Endothelial cell of umbilical vein (primary cell): ENCODE data around the gene ROBO2.

ENCODE experiments used
- CTCF ChIP-seq, 2 donors: IDR thresholded peaks; 1 replicate in 1 of 2; 2 replicates in 1 of 2; pipeline ENCODE4 v1.5.1; 2011; ENCODE audit warnings: low read length in 2 of 2, mild to moderate bottlenecking in 2 of 2, moderate library complexity in 2 of 2, control low read depth in 1 of 2, inconsistent platforms in 1 of 2, low read depth in 1 of 2; ENCODE audit not compliant: insufficient read depth in 1 of 2; ENCODE audit errors: extremely low read depth in 1 of 2
- EZH2 ChIP-seq: IDR thresholded peaks from 2 replicates; pipeline ENCODE4 v1.6.1; 2012; ENCODE audit warnings: borderline replicate concordance, low read depth, mild to moderate bottlenecking, moderate library complexity, low read length, inconsistent platforms; ENCODE audit not compliant: severe bottlenecking
- GATA2 ChIP-seq: IDR thresholded peaks from 2 replicates; pipeline ENCODE4 v1.7.0; 2011; ENCODE audit warnings: low read depth, mild to moderate bottlenecking, moderate library complexity, mixed read lengths, low read length; ENCODE audit not compliant: insufficient read length, insufficient read depth
- JUN ChIP-seq: IDR thresholded peaks from 2 replicates; pipeline ENCODE4 v1.6.1; 2011; ENCODE audit warnings: borderline replicate concordance, low read depth; ENCODE audit not compliant: insufficient read length, insufficient read depth
- MAX ChIP-seq: IDR thresholded peaks from 2 replicates; pipeline ENCODE4 v1.6.1; 2011; ENCODE audit not compliant: insufficient read depth, insufficient read length
- POLR2A ChIP-seq: IDR thresholded peaks from 2 replicates; pipeline ENCODE4 v1.6.1; 2012; ENCODE audit warnings: low read depth, mild to moderate bottlenecking, control low read depth, low read length
- POLR2AphosphoS5 ChIP-seq: IDR thresholded peaks from 2 replicates; pipeline ENCODE4 v1.6.1; 2012; ENCODE audit warnings: low read depth, mild to moderate bottlenecking, control low read depth, low read length, moderate library complexity; ENCODE audit not compliant: insufficient read depth

GRCh38 chr3:77227567-77227966, 187.7 kb downstream of the ROBO2 start:
- TF ChIP-seq CTCF (IDR thresholded peaks at IDR 0.05; ENCODE audit: extremely low read depth in 1 of 2, insufficient read depth in 1 of 2, low read depth in 1 of 2, low read length in 2 of 2): no peak
- TF ChIP-seq EZH2: no peak
- no peak for TF ChIP-seq GATA2
- no peak for TF ChIP-seq MAX
- no peak for TF ChIP-seq POLR2AphosphoS5
- TF ChIP-seq POLR2A: no peak
- TF ChIP-seq JUN: no peak
